ENCODE data around the gene ARFGEF2.

DNA sequence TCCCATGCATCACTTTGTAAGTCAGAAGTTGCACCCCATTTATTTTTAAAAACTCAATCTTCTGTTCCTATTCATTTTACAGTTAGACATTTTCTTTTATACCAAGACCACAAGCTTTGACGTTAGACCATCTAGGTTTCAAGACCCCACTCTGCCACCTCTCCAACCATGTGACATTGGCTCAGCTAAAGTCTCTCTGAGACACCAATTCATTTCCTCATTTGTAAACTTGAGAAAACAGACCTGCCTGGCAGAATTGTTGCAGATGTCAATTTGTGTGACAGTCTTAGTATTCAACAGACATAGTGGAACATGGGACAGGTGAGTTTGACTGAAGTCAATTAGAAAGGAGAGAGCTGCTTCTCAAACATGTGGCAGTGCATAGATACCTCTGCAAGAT lies 69.0 kb downstream of the ARFGEF2 start:
- TF ChIP-seq, protein P1, sequence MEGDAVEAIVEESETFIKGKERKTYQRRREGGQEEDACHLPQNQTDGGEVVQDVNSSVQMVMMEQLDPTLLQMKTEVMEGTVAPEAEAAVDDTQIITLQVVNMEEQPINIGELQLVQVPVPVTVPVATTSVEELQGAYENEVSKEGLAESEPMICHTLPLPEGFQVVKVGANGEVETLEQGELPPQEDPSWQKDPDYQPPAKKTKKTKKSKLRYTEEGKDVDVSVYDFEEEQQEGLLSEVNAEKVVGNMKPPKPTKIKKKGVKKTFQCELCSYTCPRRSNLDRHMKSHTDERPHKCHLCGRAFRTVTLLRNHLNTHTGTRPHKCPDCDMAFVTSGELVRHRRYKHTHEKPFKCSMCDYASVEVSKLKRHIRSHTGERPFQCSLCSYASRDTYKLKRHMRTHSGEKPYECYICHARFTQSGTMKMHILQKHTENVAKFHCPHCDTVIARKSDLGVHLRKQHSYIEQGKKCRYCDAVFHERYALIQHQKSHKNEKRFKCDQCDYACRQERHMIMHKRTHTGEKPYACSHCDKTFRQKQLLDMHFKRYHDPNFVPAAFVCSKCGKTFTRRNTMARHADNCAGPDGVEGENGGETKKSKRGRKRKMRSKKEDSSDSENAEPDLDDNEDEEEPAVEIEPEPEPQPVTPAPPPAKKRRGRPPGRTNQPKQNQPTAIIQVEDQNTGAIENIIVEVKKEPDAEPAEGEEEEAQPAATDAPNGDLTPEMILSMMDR (IDR thresholded peaks at IDR 0.05; ENCODE audit: poor library complexity): no peak
- TF ChIP-seq EZH2phosphoT487 (IDR thresholded peaks at IDR 0.05; ENCODE audit: low read depth, severe bottlenecking, unreplicated experiment) (no peak), EZH2 (IDR thresholded peaks at IDR 0.05; ENCODE audit: borderline replicate concordance) (no peak)
